Loucy (cell line): ENCODE results near the gene NFATC3.

Experiments used
- CTCF ChIP-seq: fragments of 200-600 bp; sonication (generic); conservative IDR thresholded peaks from 2 replicates; pipeline ENCODE4 v1.5.1; 2014; ENCODE audit warnings: mild to moderate bottlenecking, antibody characterized with exemption, low read length
- EZH2phosphoT487 ChIP-seq: fragments of 200-600 bp; IDR thresholded peaks from 2 replicates; pipeline ENCODE4 v1.6.1; 2018; ENCODE audit warnings: antibody characterized with exemption, mild to moderate bottlenecking, moderate library complexity, borderline replicate concordance

- TF ChIP-seq CTCF, result no peak
- no peak for TF ChIP-seq EZH2phosphoT487
These were observed 11.9 kb downstream of the NFATC3 start for GRCh38 chr16:68097088-68097487.
